NCI-H510A (cell line): ENCODE data around the gene CLP1.
A peak's percentile ranks its signal among the peaks of the same experiment; 100 is the strongest.
"Not testable (repeated sequence)": the region's sequence is repeated elsewhere in the genome, so short reads cannot be mapped to it uniquely, and the experiment has no call there.

Experiments
- DNase-seq: peaks from one replicate; lab custom pipeline; 2025; lab: John Stamatoyannopoulos, UW

CLP1 gene

GRCh38 chr11:57641011-57641807, 16.4 kb upstream of the CLP1 start:
- DNase-seq, result no peak

GRCh38 chr11:57643802-57644201, 13.8 kb upstream of the CLP1 start:
- DNase-seq, result no peak

- peak; percentile 32 for DNase-seq
These were observed 12.5 kb upstream of the CLP1 start for GRCh38 chr11:57644748-57645688.

- DNase-seq, result no peak
These were observed 11.9 kb upstream of the CLP1 start for GRCh38 chr11:57645689-57646085.

- no peak for DNase-seq
These were observed 11.3 kb upstream of the CLP1 start for GRCh38 chr11:57646194-57646798.

GRCh38 chr11:57646799-57647303, 10.7 kb upstream of the CLP1 start:
- no peak for DNase-seq

GRCh38 chr11:57647372-57647771, 10.2 kb upstream of the CLP1 start:
- DNase-seq, result no peak

GRCh38 chr11:57647960-57648800, 9.4 kb upstream of the CLP1 start:
- no peak for DNase-seq

- no peak for DNase-seq
These were observed 8.5 kb upstream of the CLP1 start for GRCh38 chr11:57648801-57649735.

GRCh38 chr11:57649826-57650738, 7.5 kb upstream of the CLP1 start, which contains the start of gene YPEL4:
TSS of gene YPEL4 (minus strand) at chr11:57649912. CDS start at chr11:57647107, 2,805 bp downstream.
- no peak for DNase-seq

GRCh38 chr11:57650739-57651090, 6.8 kb upstream of the CLP1 start:
- no peak for DNase-seq

GRCh38 chr11:57651408-57651807, 6.2 kb upstream of the CLP1 start:
- DNase-seq, result no peak

- DNase-seq, result not testable (repeated sequence)
These were observed 5.3 kb upstream of the CLP1 start for GRCh38 chr11:57652230-57652629.

GRCh38 chr11:57652662-57653061, 4.9 kb upstream of the CLP1 start:
- no peak for DNase-seq

- DNase-seq, result no peak
These were observed 4.4 kb upstream of the CLP1 start for GRCh38 chr11:57653163-57653562.

- no peak for DNase-seq
These were observed 723 bp upstream of the CLP1 start for GRCh38 chr11:57656885-57657193.

- DNase-seq, result no peak
These were observed 430 bp downstream of the CLP1 start for GRCh38 chr11:57658023-57658361.

GRCh38 chr11:57659669-57660068, 2.1 kb downstream of the CLP1 start:
- no peak for DNase-seq

GRCh38 chr11:57662893-57663292, 5.3 kb downstream of the CLP1 start:
- DNase-seq, result no peak

- DNase-seq, result no peak
These were observed 6.4 kb downstream of the CLP1 start for GRCh38 chr11:57663975-57664374.
